ENCODE data around the gene VSIG8. TPM values are rescaled to one million over a fixed set of nuclear protein-coding genes. Genes with fewer than 3 reads are reported as not detected.
A peak's percentile ranks its signal among the peaks of the same experiment; 100 is the strongest.

Gene VSIG8
- total and polyA plus RNA-seq, 8 donors = 0.30 to 2.5 TPM; not detected in 6

GRCh38 chr1:159881622-159882526, 19.4 kb upstream of the VSIG8 start:
- intact Hi-C loops (cut with DNase I; ENCODE audit: low total_unique reads) = no loop called here
- DNase-seq = peak; percentile 89 to 91
- Histone ChIP-seq H3K4me1 (peaks cover 0 to 15% (median 3%) of the 10 kb centered on the region in 4 donors), H3K9me3 (no peaks in the 10 kb centered on the region), H3K27ac (no peak overlapping the region), H3K27me3 (no peaks in the 10 kb centered on the region), H3K36me3 (no peaks in the 10 kb centered on the region), H3K4me3 (no peak overlapping the region)
- TF ChIP-seq POLR2A (IDR thresholded peaks at IDR 0.05) (no peak), POLR2AphosphoS5 (IDR thresholded peaks at IDR 0.05) (peak in 1 of 3 donors; percentile 25), EP300 (IDR thresholded peaks at IDR 0.05) (no peak)
- TF ChIP-seq, protein P1, sequence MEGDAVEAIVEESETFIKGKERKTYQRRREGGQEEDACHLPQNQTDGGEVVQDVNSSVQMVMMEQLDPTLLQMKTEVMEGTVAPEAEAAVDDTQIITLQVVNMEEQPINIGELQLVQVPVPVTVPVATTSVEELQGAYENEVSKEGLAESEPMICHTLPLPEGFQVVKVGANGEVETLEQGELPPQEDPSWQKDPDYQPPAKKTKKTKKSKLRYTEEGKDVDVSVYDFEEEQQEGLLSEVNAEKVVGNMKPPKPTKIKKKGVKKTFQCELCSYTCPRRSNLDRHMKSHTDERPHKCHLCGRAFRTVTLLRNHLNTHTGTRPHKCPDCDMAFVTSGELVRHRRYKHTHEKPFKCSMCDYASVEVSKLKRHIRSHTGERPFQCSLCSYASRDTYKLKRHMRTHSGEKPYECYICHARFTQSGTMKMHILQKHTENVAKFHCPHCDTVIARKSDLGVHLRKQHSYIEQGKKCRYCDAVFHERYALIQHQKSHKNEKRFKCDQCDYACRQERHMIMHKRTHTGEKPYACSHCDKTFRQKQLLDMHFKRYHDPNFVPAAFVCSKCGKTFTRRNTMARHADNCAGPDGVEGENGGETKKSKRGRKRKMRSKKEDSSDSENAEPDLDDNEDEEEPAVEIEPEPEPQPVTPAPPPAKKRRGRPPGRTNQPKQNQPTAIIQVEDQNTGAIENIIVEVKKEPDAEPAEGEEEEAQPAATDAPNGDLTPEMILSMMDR (IDR thresholded peaks at IDR 0.05) = no peak
- 63 to 65% (median 65%) methylated on average over 6 of the region's 6 CpGs for WGBS, 5 donors

DNA sequence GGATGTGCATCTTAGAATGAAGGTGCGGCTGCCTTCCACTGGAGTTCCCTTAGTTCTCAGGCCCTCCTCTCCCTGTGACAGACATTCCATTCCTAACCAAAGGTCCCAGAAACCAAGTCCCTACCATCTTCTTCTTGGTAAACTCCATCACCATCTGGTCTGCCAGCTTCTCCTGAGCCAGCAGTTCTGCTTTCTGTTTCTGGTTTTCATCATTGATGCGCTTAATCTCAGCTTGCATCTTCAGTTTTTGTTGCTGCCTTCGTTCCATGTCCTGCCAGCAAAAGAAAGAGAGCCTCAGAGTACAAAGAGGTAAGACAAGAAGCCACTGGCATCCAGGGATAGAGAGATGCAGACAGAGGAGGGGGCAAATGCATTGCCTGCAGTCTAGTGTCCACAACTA, 18.0 kb upstream of the VSIG8 start:
- no peak overlapping the region for H3K27ac ChIP-seq
- DNase-seq = no peak
- H3K36me3 ChIP-seq = no peaks in the 10 kb centered on the region
- H3K4me1 ChIP-seq = peaks cover 0 to 15% (median 3%) of the 10 kb centered on the region in 4 donors
- TF ChIP-seq EP300 (IDR thresholded peaks at IDR 0.05) = no peak
- TF ChIP-seq POLR2A (IDR thresholded peaks at IDR 0.05) = no peak
- TF ChIP-seq, protein P1 (IDR thresholded peaks at IDR 0.05) = no peak
- no peak for TF ChIP-seq POLR2AphosphoS5 (IDR thresholded peaks at IDR 0.05)
- no peaks in the 10 kb centered on the region for H3K27me3 ChIP-seq
- H3K4me3 ChIP-seq = no peak overlapping the region
- intact Hi-C loops (cut with DNase I; ENCODE audit: low total_unique reads) = no loop called here
- WGBS, 5 donors = 80 to 95% (median 90%) methylated on average over 3 of the region's 3 CpGs
- H3K9me3 ChIP-seq = no peaks in the 10 kb centered on the region

GRCh38 chr1:159879977-159880376, 17.5 kb upstream of the VSIG8 start:
- DNase-seq = no peak
- intact Hi-C loops (cut with DNase I; ENCODE audit: low total_unique reads) = no loop called here
- Histone ChIP-seq H3K36me3 (no peaks in the 10 kb centered on the region), H3K27ac (no peak overlapping the region), H3K4me3 (no peak overlapping the region), H3K4me1 (peaks cover 0 to 15% (median 3%) of the 10 kb centered on the region in 4 donors), H3K27me3 (no peaks in the 10 kb centered on the region), H3K9me3 (no peaks in the 10 kb centered on the region)
- TF ChIP-seq POLR2AphosphoS5 (IDR thresholded peaks at IDR 0.05) (no peak), POLR2A (IDR thresholded peaks at IDR 0.05) (no peak), EP300 (IDR thresholded peaks at IDR 0.05) (no peak)
- TF ChIP-seq, protein P1 (IDR thresholded peaks at IDR 0.05) = no peak
- WGBS, 5 donors = 74 to 89% (median 83%) methylated on average over 4 of the region's 4 CpGs

GRCh38 chr1:159879136-159879535, 16.7 kb upstream of the VSIG8 start:
- 82 to 92% (median 88%) methylated on average over 3 of the region's 3 CpGs for WGBS, 5 donors
- H3K27me3 ChIP-seq = no peaks in the 10 kb centered on the region
- TF ChIP-seq POLR2A (IDR thresholded peaks at IDR 0.05) (no peak), POLR2AphosphoS5 (IDR thresholded peaks at IDR 0.05) (no peak), EP300 (IDR thresholded peaks at IDR 0.05) (no peak)
- TF ChIP-seq, protein P1 (IDR thresholded peaks at IDR 0.05) = no peak
- no peak for DNase-seq
- H3K9me3 ChIP-seq = no peaks in the 10 kb centered on the region
- intact Hi-C loops (cut with DNase I; ENCODE audit: low total_unique reads) = no loop called here
- no peaks in the 10 kb centered on the region for H3K36me3 ChIP-seq
- H3K27ac ChIP-seq = no peak overlapping the region
- no peak overlapping the region for H3K4me3 ChIP-seq
- peaks cover 0 to 15% (median 3%) of the 10 kb centered on the region in 4 donors for H3K4me1 ChIP-seq
